IPS-NIHi11 (cell line): Measurements from ENCODE around the gene HACD4.
"Not testable (repeated sequence)": the region's sequence is repeated elsewhere in the genome, so short reads cannot be mapped to it uniquely, and the experiment has no call there.

Experiments
- DNase-seq: peaks from one replicate; pipeline ENCODE4 v3.0.0; 2012; ENCODE audit warnings: mixed read lengths, low spot score

HACD4 gene

DNA sequence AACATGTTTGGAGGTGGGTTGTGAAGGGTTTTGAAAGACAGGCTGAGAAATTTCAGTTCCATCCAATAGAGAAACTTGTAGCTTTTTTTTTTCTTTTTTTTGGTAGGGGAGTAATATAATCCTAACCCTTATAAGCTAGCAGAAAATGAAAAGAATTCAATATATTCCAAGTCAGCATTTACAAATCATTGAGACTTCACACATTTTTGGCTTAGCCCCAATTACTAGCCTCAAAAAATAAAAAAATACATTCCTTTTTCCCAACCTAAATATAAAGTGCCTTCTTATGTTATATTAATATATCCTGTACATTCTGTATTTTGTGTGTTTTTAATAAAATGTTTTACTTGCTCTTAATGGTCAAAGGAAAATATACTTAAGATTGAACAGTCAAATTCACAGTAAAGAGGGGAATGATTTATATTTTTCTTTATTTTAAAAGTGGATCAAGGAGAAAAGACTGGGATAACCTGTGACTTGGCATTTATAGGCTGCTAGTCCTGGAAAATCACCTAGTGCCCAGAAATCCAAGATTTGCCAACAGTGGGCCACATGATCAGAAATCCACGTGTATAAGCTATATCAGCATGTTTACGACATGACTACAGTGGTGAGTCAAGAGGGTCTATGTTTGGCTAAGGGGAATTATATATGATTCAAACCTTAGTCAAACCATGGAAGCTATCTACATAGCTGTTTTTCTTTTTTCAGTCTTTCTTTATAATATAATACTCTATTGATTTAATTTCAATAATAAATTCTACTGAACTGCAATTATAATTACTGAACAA, 14.5 kb downstream of the HACD4 start:
- no peak for DNase-seq

DNA sequence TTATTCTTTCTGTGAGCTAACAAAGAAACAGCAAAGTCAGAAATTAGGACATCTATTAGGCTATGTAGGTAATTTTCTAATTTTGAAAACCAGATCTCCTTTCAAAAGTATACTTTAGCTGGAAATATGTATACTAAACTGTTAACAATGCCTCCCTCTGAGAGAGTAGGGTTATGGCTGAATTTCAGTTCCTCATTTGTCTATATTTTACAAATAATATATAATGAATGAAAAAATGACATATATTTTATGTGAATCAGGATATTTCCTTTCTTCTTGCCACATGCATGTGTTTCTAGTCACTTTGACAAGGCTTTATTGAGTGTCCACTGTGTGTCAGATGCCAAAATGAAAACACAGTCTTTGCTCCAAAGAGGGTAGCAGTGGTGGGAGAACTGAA, 15.4 kb downstream of the HACD4 start:
- no peak for DNase-seq

DNA sequence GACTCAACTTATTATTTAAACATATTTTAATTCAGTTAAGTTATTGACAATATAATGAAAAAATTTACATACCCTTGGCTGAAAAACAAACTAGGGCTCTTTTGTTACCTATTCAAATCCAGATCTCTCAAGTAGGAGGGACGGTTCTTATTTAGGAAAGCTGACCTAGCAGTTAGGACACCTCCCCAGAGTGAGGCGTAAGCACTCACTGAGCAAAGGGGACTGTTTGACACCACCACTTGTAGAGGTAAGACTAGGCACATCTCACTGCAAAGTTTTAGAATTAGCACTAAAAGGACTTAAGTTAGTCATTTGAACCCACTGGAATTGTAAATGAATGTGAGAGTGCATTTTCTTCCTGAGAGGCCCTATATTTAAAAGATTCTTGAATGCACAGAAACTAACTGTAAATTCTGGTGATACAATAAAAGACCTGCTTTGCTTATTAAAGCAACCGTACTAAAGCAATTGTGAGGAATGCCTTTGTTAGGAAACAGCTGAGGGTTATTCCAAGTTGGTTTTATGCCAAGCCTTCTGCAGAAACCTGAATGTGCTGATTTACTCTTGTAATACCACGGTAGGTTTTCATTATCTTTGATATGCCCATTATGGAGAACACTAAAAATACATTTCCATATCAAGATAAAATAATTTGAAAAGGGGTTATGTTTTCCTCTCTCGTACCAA, 16.2 kb downstream of the HACD4 start:
- no peak for DNase-seq

DNA sequence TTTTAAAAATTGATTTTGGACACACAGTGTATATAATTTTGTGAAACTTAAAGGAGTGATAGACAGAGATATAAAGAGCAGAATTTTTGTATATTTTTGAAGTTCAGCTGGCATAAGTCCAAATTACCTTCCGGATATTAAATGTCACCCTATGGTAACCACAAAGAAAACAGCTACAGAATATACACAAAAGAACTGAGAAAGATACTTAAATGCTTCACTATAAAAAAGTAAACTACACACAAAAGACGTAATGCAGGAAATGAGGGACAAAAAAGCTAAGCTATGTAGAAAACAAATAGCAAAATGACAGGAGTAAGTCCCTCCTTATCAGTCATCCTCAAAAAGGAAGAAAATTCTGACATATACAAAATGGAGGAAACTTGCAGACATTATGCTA, 29.4 kb downstream of the HACD4 start:
- DNase-seq = no peak

DNA sequence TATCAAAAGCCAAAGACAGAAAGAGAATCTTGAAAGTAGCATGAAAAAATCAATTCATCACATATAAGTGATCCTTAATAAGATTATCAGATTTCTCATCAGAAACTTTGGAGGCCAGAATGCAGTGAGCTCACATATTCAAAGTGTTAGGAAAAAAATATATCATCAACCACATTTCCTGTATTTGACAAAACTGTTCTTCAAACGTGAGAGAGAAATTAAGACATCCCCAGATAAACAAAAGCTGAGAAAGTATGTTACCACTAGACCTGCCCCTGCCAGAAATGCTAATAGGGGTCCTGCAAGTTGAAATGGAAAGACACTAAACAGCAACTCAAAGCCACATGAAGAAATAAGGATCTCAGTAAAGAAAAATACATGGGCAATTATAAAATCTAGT, 29.9 kb downstream of the HACD4 start:
- DNase-seq = no peak

DNA sequence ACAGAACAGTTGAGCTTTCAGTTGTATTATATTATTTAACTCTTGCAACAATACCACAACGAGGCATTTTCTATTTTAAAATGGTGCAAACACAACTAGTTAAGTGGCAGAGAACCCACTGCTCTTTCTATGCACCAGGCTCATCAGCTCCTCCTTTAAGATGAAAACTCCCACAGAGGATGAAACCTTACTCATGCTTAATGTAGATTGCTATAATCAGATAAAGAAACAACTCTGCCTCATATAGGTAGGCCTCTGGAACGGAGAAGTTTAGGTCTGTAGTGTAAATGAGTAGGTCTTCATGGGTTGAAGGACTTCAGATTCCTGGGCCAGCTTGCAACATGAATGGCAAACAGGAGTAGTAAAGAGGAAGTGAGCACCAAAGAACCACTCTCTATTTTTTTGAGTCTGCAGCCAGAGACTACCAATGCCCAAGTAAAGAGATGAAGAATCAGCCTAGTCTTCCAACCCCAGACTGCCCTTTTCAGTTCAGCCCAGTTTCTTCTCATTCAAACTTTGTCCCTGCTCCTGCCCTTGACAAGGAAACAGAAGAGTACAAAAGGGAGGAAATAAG, 33.9 kb downstream of the HACD4 start:
- DNase-seq = no peak

DNA sequence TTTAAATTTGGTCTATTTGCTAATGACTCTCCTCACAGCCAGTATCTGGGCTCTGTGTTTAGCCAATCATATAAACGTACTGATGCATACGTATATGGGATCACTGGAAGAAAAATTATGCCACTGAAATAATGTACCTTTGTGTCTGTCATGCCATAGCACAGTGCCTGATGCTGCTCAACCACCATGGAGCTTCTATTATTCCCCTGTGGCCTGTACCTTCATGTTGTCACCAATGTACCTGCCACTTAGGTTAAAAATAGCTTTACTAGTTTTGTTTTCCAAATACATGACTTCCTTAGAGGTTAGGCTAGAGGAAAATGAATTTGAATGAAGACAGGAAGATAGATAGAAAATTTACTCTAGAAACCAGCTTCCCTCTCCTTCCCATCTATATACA, 34.6 kb downstream of the HACD4 start:
- no peak for DNase-seq

DNA sequence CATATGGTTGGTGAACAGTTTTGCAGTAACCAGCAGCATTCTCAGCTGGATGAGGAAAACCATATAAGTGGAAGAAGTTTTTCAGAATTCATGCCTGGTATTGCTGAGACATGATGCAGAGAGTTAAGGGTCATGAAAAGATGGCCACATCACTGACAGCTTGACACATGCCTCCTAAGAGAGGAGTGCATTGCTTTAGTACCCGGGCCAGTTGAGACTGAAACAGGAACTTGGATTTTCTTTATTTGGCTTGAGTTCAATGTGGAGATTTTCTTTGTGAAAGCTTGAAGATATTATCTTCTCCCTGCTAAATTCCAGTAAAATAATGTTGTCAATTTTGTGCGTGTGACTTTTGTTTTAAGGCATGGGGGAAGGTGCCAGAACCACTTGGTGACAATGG, 35.8 kb downstream of the HACD4 start:
- no peak for DNase-seq

DNA sequence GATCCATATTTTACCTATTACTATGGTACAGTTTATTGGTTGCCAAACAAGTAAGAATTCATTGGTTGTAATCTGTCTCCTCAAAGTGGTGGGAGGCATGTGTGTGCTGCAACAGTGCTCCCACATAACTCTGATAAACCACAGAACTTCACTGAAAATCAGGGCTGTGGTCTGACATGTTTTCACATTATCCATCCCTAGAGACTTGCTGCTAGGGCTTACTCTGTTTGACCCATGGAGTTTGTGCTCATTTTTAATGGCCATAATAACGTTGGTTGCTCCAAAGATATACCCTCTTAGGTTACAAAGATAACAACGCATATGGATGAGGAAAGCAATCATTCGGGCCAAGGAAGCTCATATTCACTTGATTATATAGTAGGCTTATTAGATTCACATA, 37.0 kb downstream of the HACD4 start:
- no peak for DNase-seq

DNA sequence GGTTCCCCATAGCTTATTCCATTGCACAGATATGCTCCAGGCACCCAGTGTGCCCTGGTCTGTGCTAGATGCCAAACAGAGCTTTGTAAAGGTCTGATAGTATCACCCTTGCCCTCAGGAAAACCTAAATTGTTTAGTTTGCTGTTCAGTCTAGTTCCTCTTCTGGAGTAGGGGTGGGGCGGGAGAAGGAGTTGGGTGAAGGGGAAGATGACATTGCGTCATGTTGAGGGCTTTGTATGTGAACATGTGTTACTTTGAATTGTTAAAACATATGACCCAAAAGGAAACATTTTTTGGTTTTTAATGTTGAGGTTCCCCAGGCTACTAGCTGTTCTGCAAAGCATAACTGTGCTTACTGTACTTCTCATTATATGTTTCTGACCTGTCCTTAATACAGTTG, 40.6 kb downstream of the HACD4 start:
- no peak for DNase-seq

DNA sequence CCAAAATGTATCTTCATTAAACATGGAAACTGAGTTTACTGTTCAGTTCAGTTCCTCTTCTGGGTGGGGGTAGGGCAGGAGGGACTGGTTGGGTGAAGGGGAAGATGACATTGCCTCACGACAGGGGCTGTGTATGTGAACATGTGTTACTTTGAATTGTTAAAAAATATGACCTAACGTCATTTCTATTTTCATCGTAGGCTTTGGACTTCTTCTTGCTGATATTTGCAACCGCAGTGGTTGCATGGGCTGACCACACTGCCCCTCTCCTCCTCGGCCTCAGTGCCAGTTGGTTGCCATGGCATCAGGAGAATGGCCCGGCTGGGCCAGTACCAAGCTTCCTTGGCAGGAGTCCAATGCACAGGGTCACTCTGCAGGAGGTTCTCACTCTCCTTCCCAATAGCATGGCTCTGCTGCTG, 41.5 kb downstream of the HACD4 start:
- no peak for DNase-seq

DNA sequence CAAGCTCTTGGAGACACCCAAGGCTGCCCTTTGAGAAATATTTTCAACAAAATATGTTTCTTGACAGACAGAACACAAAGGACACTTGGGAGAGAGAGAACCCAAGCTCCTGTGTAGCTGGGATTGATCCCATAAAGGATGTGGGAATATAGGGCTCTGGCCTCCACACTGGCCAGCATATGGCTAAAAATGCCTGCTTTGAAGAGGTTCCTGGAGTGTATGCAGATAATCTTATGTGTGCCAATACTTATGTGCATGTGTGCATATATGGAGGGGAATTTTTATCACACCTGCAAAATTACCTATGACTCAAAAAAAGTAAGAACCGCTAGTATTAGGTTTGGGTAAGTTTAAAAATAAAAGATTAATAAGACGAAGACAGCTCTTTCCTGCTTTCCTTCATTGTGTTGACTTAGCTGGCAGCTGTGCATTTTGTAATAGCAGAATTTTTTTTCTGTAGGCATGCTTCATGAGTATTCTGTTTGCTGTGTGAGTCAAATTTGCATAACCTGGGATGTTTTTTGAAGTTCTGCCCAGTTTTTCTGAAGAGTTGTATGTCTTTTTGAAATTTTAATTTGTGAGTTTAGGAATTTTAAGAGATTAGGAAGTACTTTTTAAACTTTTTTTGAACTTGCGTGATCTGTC, 42.6 kb downstream of the HACD4 start:
- no peak for DNase-seq

DNA sequence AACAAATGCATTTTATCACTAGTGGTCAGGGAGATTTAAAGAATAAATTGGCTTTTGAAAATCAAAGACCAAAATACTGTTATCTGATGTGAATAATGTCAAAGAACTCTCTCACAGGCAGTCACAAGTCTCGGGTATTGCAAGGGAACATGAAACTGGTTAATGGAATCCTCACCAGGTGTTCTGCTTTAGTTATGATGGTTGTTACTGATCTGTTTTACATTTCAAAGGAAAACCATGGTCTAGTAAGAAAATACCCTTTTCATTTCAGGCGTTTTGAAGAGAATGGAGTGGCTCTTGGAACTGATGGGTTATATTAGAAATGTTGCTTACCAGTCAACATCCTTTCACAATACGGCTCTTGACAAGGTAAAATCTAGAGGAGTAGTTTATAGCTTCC, 43.4 kb downstream of the HACD4 start:
- DNase-seq = no peak

DNA sequence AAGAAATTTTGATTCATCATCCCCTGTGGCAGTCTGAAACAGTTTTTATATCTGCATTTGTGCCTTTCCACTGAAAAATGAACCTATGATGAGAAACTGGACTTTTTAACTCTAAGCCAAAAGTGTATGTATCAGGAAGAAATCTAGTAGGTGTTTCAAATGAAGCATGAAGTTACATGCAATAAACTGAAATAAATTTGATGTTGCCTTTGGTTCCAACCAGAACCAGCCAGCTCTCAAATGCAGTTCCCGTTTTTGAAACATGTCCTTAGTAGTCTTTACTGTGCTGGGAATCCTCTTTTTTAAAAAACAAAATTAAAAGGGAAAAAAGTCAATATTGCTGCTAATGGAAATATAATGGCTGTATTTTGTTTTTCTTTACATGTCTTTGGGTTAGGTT, 43.9 kb downstream of the HACD4 start:
- DNase-seq = no peak

DNA sequence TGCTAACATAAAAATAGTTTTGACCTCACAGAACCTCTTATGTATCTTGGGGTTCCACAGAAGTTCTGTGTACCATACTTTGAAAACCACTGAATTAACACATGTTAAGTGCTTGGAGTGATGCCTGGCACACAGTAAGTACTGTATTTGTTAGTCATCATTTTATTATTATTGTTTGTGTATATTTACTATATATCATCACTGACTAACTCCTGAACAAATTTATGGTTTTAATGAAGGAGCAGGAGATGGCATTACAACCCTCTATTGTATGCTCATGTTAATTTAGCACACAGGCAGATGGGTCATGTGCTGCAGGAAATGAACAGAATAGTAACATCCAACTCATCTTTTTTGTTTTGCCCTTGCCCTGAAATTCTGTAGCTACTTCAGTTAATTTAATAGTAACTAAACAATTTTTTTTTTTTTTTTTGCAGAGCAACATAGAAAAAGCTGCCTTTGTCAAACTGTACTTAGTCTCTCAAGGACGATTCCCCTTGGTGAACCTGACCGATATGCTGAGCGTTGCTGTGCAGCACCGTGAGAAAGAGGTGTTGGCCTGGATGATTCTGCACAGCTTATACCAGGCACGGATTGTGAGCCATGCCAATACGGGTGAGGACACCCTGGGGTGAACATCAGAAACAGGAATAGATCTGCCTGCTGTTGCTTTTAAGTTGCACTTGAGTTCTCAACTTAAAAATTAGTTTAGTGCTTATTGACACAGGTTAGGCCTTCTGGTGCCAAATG, 45.4 kb downstream of the HACD4 start:
- no peak for DNase-seq

DNA sequence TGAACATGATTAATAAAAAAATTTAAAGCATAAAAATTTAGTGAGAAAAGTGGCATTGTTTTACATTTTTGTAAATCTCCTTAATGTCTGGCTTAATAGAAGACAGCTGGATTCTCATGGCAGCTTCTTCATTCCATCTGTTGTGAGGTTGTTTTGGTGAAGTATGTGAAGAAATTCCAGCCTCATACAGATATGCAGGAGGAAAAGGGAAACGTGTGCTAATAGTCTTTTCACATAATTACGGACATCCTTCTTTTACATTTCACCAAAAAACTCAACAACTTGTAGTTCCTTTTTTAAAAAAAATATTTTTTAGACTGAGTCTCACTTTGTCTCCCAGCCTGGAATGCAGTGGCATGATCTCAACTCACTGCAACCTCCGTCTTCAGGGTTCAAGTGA, 46.9 kb downstream of the HACD4 start:
- no peak for DNase-seq

DNA sequence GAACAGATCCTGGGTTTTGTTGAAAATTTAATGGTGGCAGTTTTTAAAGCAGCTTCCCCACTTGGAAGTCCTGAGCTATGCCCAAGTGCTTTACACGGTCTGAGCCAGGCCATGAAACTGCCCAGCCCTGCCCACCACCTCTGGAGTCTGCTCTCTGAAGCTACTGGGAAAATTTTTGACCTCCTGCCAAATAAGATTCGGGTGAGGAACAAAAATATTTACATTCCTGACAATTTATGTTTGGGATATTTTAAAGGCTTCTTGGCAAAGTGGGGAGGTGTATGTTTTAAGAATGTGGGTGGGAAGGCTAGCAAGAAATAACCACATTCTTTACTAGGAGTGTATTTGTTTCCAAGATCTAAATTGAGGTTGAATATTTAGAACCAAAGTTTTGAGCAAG, 50.0 kb downstream of the HACD4 start:
- peak; percentile 14 for DNase-seq

DNA sequence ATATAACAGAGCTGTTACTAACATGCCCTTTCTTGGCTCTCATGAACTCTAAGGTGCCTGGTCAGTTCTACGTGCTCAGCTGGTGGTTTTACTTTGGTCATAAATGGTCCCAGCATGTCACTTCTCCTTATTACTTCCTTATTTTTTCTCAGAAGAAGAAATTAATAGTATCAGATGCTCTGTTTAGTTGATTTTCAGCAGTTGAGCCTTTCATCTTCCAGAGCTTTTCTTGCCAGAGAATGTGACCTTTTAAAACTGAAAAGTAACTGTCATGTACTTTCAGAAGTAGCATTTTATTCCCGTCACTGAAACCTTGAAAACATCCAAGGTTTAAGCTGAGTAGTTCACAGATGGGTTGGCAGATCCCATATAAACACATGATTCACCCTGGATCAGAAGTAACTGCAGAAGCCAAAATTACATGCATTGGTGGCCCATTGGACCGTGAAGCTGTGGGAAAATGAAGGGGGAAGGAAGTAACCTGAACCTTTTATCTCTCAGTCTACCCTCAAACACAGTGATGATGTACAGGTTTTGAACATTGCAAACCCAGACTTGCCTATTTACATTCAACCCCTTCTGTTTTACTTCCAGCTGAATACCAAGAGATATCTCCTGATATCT, 50.5 kb downstream of the HACD4 start:
- no peak for DNase-seq

DNA sequence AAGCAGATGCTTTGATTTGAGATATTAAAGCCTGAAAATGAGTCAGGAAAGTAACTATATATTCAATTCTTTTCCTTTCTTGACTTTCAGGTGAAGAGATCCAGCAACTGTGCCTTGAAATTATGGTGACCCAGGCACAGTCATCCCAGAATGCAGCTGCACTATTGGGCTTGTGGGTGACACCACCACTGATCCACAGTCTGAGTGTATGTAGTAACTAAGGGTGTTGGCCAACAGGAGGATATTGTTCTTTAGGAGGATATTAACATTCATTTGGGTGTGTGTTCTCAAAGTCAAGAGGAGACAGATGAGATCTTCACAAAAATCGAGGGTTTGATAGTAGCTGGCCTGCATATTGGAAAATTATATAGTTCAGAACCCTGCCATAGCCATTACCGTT, 53.2 kb downstream of the HACD4 start:
- no peak for DNase-seq

DNA sequence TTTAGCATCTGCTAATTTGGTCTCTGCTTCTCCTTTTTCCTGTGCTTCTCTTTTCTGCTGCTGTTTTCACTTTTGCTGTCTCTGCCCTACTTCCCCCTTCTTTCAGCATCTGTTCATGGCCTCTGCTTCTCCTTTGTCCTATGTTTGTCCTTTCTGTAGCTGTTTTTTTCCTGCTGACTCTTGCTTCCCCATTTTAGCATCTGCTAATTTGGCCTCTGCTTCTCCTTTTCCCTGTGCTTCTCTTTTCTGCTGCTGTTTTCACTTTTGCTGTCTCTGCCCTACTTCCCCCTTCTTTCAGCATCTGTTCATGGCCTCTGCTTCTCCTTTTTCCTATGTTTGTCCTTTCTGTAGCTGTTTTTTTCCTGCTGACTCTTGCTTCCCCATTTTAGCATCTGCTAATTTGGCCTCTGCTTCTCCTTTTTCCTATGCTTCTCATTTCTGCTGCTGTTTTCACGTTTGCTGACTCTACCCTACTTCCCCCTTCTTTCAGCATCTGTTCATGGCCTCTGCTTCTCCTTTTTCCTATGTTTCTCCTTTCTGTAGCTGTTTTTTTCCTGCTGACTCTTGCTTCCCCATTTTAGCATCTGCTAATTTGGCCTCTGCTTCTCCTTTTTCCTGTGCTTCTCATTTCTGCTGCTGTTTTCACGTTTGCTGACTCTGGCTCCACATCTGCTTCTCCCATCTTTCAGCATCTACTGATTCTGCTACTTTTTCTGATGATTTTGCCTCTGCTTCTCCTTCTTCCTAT, 57.1 kb downstream of the HACD4 start:
- DNase-seq = not testable (repeated sequence)
